ENCODE results near the gene CD22. TPM values are rescaled to one million over a fixed set of nuclear protein-coding genes. Genes with fewer than 3 reads are reported as not detected.

Gene CD22
- total RNA-seq, 1 experiment from 2014 or later = 454 TPM

DNA sequence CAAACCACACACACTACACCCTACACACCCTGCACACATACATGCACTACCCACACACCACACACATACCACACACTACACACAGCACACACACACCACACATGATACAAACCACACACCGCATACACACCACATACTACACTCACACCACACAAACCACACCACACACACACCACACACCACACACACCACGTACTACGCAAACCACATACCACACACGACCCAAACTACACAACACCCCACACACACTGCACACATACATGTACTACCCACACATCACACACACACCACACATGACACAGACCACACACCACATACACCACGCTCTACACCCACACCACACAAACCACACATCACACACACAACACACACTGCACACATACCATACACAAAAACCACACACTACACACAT, 30.4 kb upstream of the CD22 start:
- Histone ChIP-seq H3K4me1 (ENCODE audit: low read length) (peaks cover 36% of the 10 kb centered on the region), H3K4me2 (ENCODE audit: low read depth, low read length, poor library complexity, severe bottlenecking) (no peak overlapping the region), H3K9me3 (ENCODE audit: low read length) (no peaks in the 10 kb centered on the region), H4K20me1 (ENCODE audit: insufficient read depth, low read depth, low read length) (no peaks in the 10 kb centered on the region), H2AFZ (ENCODE audit: low read length) (no peak overlapping the region), H3K79me2 (ENCODE audit: low read length) (no peaks in the 10 kb centered on the region), H3K27ac (ENCODE audit: low read length) (no peak overlapping the region), H3K9ac (ENCODE audit: low read length) (no peak overlapping the region), H3K9me2 (replicated peaks; ENCODE audit: insufficient read depth, low read length) (no peaks in the 10 kb centered on the region), H3K4me3 (ENCODE audit: low read length) (no peak overlapping the region), H3K27me3 (ENCODE audit: low read length) (no peaks in the 10 kb centered on the region), H3K36me3 (ENCODE audit: insufficient read depth, low read length) (no peaks in the 10 kb centered on the region)
- DNase-seq = no peak

GRCh38 chr19:35299523-35300338, 29.3 kb upstream of the CD22 start:
- DNase-seq = peak; percentile 82
- Histone ChIP-seq H3K4me2 (ENCODE audit: low read depth, low read length, poor library complexity, severe bottlenecking) (no peak overlapping the region), H3K36me3 (ENCODE audit: insufficient read depth, low read length) (no peaks in the 10 kb centered on the region), H3K4me3 (ENCODE audit: low read length) (no peak overlapping the region), H2AFZ (ENCODE audit: low read length) (no peak overlapping the region), H3K9me3 (ENCODE audit: low read length) (no peaks in the 10 kb centered on the region), H3K9ac (ENCODE audit: low read length) (no peak overlapping the region), H4K20me1 (ENCODE audit: insufficient read depth, low read depth, low read length) (no peaks in the 10 kb centered on the region), H3K27me3 (ENCODE audit: low read length) (no peaks in the 10 kb centered on the region), H3K27ac (ENCODE audit: low read length) (no peak overlapping the region), H3K4me1 (ENCODE audit: low read length) (peaks cover 28% of the 10 kb centered on the region), H3K79me2 (ENCODE audit: low read length) (no peaks in the 10 kb centered on the region), H3K9me2 (replicated peaks; ENCODE audit: insufficient read depth, low read length) (no peaks in the 10 kb centered on the region)

DNA sequence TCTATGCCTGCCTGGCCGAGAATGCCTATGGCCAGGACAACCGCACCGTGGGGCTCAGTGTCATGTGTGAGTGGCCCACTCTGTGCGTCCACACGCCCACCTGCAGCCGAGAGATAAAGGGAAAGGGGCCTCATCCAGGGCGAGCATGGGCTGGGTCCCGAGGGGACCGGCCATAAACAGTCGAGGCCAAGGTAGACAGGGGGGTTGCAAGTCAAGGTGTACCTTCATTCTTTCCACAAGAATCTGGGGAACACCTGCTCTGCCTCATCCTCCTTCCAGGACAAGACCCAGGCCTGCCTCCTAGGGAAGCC, 28.7 kb upstream of the CD22 start:
- Histone ChIP-seq H4K20me1 (ENCODE audit: insufficient read depth, low read depth, low read length) (no peaks in the 10 kb centered on the region), H3K79me2 (ENCODE audit: low read length) (no peaks in the 10 kb centered on the region), H3K4me1 (ENCODE audit: low read length) (peaks cover 26% of the 10 kb centered on the region), H3K9ac (ENCODE audit: low read length) (no peak overlapping the region), H3K9me3 (ENCODE audit: low read length) (no peaks in the 10 kb centered on the region), H3K27me3 (ENCODE audit: low read length) (no peaks in the 10 kb centered on the region), H3K9me2 (replicated peaks; ENCODE audit: insufficient read depth, low read length) (no peaks in the 10 kb centered on the region), H3K36me3 (ENCODE audit: insufficient read depth, low read length) (no peaks in the 10 kb centered on the region), H2AFZ (ENCODE audit: low read length) (no peak overlapping the region), H3K27ac (ENCODE audit: low read length) (no peak overlapping the region), H3K4me2 (ENCODE audit: low read depth, low read length, poor library complexity, severe bottlenecking) (no peak overlapping the region), H3K4me3 (ENCODE audit: low read length) (no peak overlapping the region)
- no peak for DNase-seq

DNA sequence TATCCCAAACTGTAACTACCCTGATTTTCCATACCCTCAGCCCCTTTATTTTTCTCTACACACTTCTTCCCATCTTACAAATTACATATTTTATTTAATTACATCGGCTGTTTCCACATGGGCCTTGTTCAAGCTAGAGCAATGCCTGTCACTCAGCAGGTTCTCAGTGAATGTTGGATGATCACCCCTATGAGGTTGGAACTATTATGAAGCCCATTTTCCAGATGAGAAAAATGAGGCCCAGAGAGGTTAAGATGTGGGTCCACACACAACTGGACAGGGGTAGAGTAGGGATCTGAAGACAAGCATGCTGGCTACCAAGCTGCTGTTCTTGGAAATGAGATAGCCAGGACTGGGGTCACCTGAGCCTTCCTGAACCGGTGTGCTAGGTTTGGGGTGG, 27.0 kb upstream of the CD22 start:
- Histone ChIP-seq H3K27me3 (ENCODE audit: low read length) (no peaks in the 10 kb centered on the region), H3K9me3 (ENCODE audit: low read length) (no peaks in the 10 kb centered on the region), H3K9ac (ENCODE audit: low read length) (no peak overlapping the region), H3K4me2 (ENCODE audit: low read depth, low read length, poor library complexity, severe bottlenecking) (no peak overlapping the region), H3K4me1 (ENCODE audit: low read length) (peaks cover 19% of the 10 kb centered on the region), H2AFZ (ENCODE audit: low read length) (no peak overlapping the region), H3K9me2 (replicated peaks; ENCODE audit: insufficient read depth, low read length) (no peaks in the 10 kb centered on the region), H3K79me2 (ENCODE audit: low read length) (no peaks in the 10 kb centered on the region), H3K4me3 (ENCODE audit: low read length) (no peak overlapping the region), H3K27ac (ENCODE audit: low read length) (no peak overlapping the region), H3K36me3 (ENCODE audit: insufficient read depth, low read length) (no peaks in the 10 kb centered on the region), H4K20me1 (ENCODE audit: insufficient read depth, low read depth, low read length) (no peaks in the 10 kb centered on the region)
- DNase-seq = no peak

- H2AFZ ChIP-seq (ENCODE audit: low read length) = no peak overlapping the region
These were observed 26.5 kb upstream of the CD22 start for GRCh38 chr19:35302446-35302845.

GRCh38 chr19:35303357-35303915, 25.6 kb upstream of the CD22 start:
- no peak for DNase-seq
- Histone ChIP-seq H3K4me2 (ENCODE audit: low read depth, low read length, poor library complexity, severe bottlenecking) (no peak overlapping the region), H3K79me2 (ENCODE audit: low read length) (no peaks in the 10 kb centered on the region), H3K4me3 (ENCODE audit: low read length) (no peak overlapping the region), H3K4me1 (ENCODE audit: low read length) (peaks cover 18% of the 10 kb centered on the region), H3K9me2 (replicated peaks; ENCODE audit: insufficient read depth, low read length) (no peaks in the 10 kb centered on the region), H3K9me3 (ENCODE audit: low read length) (no peaks in the 10 kb centered on the region), H3K27ac (ENCODE audit: low read length) (no peak overlapping the region), H3K27me3 (ENCODE audit: low read length) (no peaks in the 10 kb centered on the region), H2AFZ (ENCODE audit: low read length) (no peak overlapping the region), H3K9ac (ENCODE audit: low read length) (no peak overlapping the region), H4K20me1 (ENCODE audit: insufficient read depth, low read depth, low read length) (no peaks in the 10 kb centered on the region), H3K36me3 (ENCODE audit: insufficient read depth, low read length) (no peaks in the 10 kb centered on the region)

More at GRCh38 chr19:35302446-35302845, 26.5 kb upstream of the CD22 start:
- no peaks in the 10 kb centered on the region for H3K36me3 ChIP-seq (ENCODE audit: insufficient read depth, low read length)
- H3K9me3 ChIP-seq (ENCODE audit: low read length) = no peaks in the 10 kb centered on the region
- H3K27ac ChIP-seq (ENCODE audit: low read length) = no peak overlapping the region
- H3K4me3 ChIP-seq (ENCODE audit: low read length) = no peak overlapping the region
- no peaks in the 10 kb centered on the region for H4K20me1 ChIP-seq (ENCODE audit: insufficient read depth, low read depth, low read length)
- no peaks in the 10 kb centered on the region for H3K27me3 ChIP-seq (ENCODE audit: low read length)
- no peak for DNase-seq
- H3K4me1 ChIP-seq (ENCODE audit: low read length) = peaks cover 16% of the 10 kb centered on the region
- H3K9me2 ChIP-seq (replicated peaks; ENCODE audit: insufficient read depth, low read length) = no peaks in the 10 kb centered on the region
- no peaks in the 10 kb centered on the region for H3K79me2 ChIP-seq (ENCODE audit: low read length)
- no peak overlapping the region for H3K4me2 ChIP-seq (ENCODE audit: low read depth, low read length, poor library complexity, severe bottlenecking)
- no peak overlapping the region for H3K9ac ChIP-seq (ENCODE audit: low read length)

DNA sequence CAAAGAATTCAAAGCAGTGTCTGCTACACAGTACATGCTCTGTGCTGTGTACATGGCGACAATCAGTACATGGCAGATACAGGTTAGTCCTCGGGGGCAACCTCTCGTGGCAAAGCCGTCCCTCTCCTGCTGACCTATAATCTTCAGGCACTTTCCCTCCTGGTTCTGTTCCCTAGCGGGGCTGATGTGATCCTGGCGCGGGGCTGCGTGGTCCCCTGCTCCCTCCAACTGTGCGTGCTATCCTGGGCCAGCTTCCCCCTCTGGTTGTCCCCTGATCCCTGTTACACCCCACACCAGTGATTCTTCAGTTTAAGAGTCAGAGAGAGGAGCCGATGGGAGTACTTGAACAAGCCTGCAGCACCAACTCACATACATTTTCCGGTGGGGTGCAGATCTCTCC, 25.0 kb upstream of the CD22 start:
- H2AFZ ChIP-seq (ENCODE audit: low read length) = no peak overlapping the region
- no peak for DNase-seq
- no peak overlapping the region for H3K4me2 ChIP-seq (ENCODE audit: low read depth, low read length, poor library complexity, severe bottlenecking)
- H4K20me1 ChIP-seq (ENCODE audit: insufficient read depth, low read depth, low read length) = no peaks in the 10 kb centered on the region
- H3K9me2 ChIP-seq (replicated peaks; ENCODE audit: insufficient read depth, low read length) = no peaks in the 10 kb centered on the region
- H3K27ac ChIP-seq (ENCODE audit: low read length) = no peak overlapping the region
- peaks cover 20% of the 10 kb centered on the region for H3K4me1 ChIP-seq (ENCODE audit: low read length)
- H3K79me2 ChIP-seq (ENCODE audit: low read length) = no peaks in the 10 kb centered on the region
- no peaks in the 10 kb centered on the region for H3K27me3 ChIP-seq (ENCODE audit: low read length)
- H3K36me3 ChIP-seq (ENCODE audit: insufficient read depth, low read length) = no peaks in the 10 kb centered on the region
- no peak overlapping the region for H3K9ac ChIP-seq (ENCODE audit: low read length)
- no peak overlapping the region for H3K4me3 ChIP-seq (ENCODE audit: low read length)
- no peaks in the 10 kb centered on the region for H3K9me3 ChIP-seq (ENCODE audit: low read length)

DNA sequence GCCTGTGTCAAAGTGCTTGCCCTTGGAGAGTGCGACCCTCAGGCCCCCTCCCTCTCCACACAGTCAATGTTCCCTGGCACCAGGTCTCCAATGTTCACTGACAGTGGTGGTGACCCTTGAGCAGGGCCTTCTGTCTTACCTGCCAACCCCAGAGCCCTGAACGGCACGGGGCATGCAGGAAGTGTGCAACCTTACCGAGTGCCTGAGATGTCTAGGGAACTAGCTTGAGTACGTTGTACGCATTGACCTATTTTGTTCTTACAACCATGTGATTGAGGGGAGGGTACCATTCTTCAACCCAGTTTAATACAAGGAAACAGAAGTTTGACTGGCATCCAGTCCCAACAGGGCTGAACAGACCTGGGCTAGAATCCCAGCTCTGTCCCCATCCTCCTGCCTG, 23.8 kb upstream of the CD22 start:
- Histone ChIP-seq H3K4me2 (ENCODE audit: low read depth, low read length, poor library complexity, severe bottlenecking) (no peak overlapping the region), H3K4me3 (ENCODE audit: low read length) (no peak overlapping the region), H3K9ac (ENCODE audit: low read length) (no peak overlapping the region), H3K4me1 (ENCODE audit: low read length) (peaks cover 24% of the 10 kb centered on the region), H3K36me3 (ENCODE audit: insufficient read depth, low read length) (no peaks in the 10 kb centered on the region), H3K27me3 (ENCODE audit: low read length) (no peaks in the 10 kb centered on the region), H3K9me2 (replicated peaks; ENCODE audit: insufficient read depth, low read length) (no peaks in the 10 kb centered on the region), H3K79me2 (ENCODE audit: low read length) (no peaks in the 10 kb centered on the region), H3K27ac (ENCODE audit: low read length) (no peak overlapping the region), H4K20me1 (ENCODE audit: insufficient read depth, low read depth, low read length) (no peaks in the 10 kb centered on the region), H3K9me3 (ENCODE audit: low read length) (no peaks in the 10 kb centered on the region), H2AFZ (ENCODE audit: low read length) (no peak overlapping the region)
- DNase-seq = no peak

Data from Karpas-422 (cell line).